HCT116 (cell line): ENCODE measurements around the gene PREX1. TPM values are rescaled to one million over a fixed set of nuclear protein-coding genes. Genes with fewer than 3 reads are reported as not detected.

Experiments used
- ATAC-seq: fragments of 200-7000 bp; cut with Tn5 transposase; 2 replicates; pipeline ENCODE4 v1.9.1; 2020; ENCODE audit warnings: mild to moderate bottlenecking, moderate library complexity
- BruUV-seq: library from RNA; stranded (reverse); fragments of 400-500 nt; replicated peaks from 2 replicates; lab custom pipeline; 2021; lab: Mats Ljungman, UMichigan
- CTCF ChIA-PET: fragments of 300-600 bp; sonication (Branson Sonifier 250); formaldehyde crosslinking; loops from one replicate; lab custom pipeline; 2021; ENCODE audit warnings: antibody characterized with exemption; lab: Charles Lee
- POLR2A ChIA-PET: fragments of 300-600, 350-600 bp; sonication (Branson Sonifier 250); formaldehyde crosslinking; loops from one replicate; lab custom pipeline; 2021; ENCODE audit warnings: antibody characterized with exemption; lab: Charles Lee
- RAD21 ChIA-PET, 2 experiments: fragments of 300-600 bp; sonication (Branson Sonifier 250); formaldehyde crosslinking; loops; one replicate each; lab custom pipeline; 2023; ENCODE audit warnings: low total read pairs in 2 of 2; ENCODE audit not compliant: uncharacterized antibody in 2 of 2, unreplicated experiment in 2 of 2, low non-redundant PET in 1 of 2; lab: Charles Lee
- DNase-seq: peaks from one replicate; pipeline ENCODE4 v3.0.0-alpha.2; 2010; ENCODE audit warnings: low read depth, low spot score
- H2AFZ ChIP-seq: fragments of 200-600 bp; shearing (Covaris generic), sonication (generic); 2 replicates; pipeline ENCODE4 v1.6.1; 2017; ENCODE audit warnings: low read depth, mixed run types, mixed read lengths, antibody characterized with exemption, low read length; ENCODE audit not compliant: poor library complexity, severe bottlenecking
- H3K27ac ChIP-seq: 2 replicates; pipeline ENCODE4 v1.5.1; 2012; ENCODE audit warnings: low read depth, low read length
- H3K27me3 ChIP-seq: fragments of 200-600 bp; sonication (generic); 2 replicates; pipeline ENCODE4 v1.6.1; 2016; ENCODE audit warnings: mixed run types, low read length, mixed read lengths; ENCODE audit not compliant: insufficient read depth
- H3K36me3 ChIP-seq, 2 experiments: fragments of 200-500 bp in 1 of 2; fragments of 200-600 bp in 1 of 2; sonication (Bioruptor generic) in 1 of 2; sonication (generic) in 1 of 2; 2 replicates each; pipeline versions ENCODE4 v1.5.1 to v1.6.1; 2014 to 2016; ENCODE audit warnings: low read length in 2 of 2, inconsistent platforms in 1 of 2, mixed read lengths in 1 of 2, mixed run types in 1 of 2; ENCODE audit not compliant: insufficient read depth in 2 of 2, control insufficient read depth in 1 of 2
- H3K4me1 ChIP-seq, 2 experiments: fragments of 200-600 bp in 1 of 2; sonication (generic) in 1 of 2; 2 replicates each; pipeline versions ENCODE4 v1.5.1 to v1.6.1; 2012 to 2017; ENCODE audit warnings: low read length in 2 of 2, inconsistent platforms in 1 of 2, mild to moderate bottlenecking in 1 of 2, mixed read lengths in 1 of 2, mixed run types in 1 of 2, moderate library complexity in 1 of 2; ENCODE audit not compliant: insufficient read depth in 2 of 2, control insufficient read depth in 1 of 2
- H3K4me2 ChIP-seq: fragments of 200-600 bp; sonication (generic); 2 replicates; pipeline ENCODE4 v1.6.1; 2017; ENCODE audit warnings: mixed run types, low read length, mixed read lengths
- H3K4me3 ChIP-seq, 2 experiments: fragments of 200-600 bp in 1 of 2; sonication (generic) in 1 of 2; replicated peaks in 1 of 2; 2 replicates each; pipeline ENCODE4 v1.5.1; 2011 to 2016; ENCODE audit warnings: low read length in 2 of 2, control low read depth in 1 of 2, low read depth in 1 of 2, mild to moderate bottlenecking in 1 of 2, mixed read lengths in 1 of 2, mixed run types in 1 of 2
- H3K79me2 ChIP-seq: fragments of 200-600 bp; sonication (generic); 2 replicates; pipeline ENCODE4 v1.6.1; 2017; ENCODE audit warnings: mild to moderate bottlenecking, mixed run types, low read length, moderate library complexity, mixed read lengths; ENCODE audit not compliant: insufficient read depth
- H3K9ac ChIP-seq: fragments of 200-600 bp; sonication (generic); 2 replicates; pipeline ENCODE4 v1.6.1; 2016; ENCODE audit warnings: low read length, mixed read lengths
- H3K9me2 ChIP-seq: fragments of 200-600 bp; sonication (generic), shearing (Covaris generic); 2 replicates; pipeline ENCODE4 v1.6.1; 2017; ENCODE audit warnings: mixed run types, mild to moderate bottlenecking, moderate library complexity; ENCODE audit not compliant: insufficient read depth
- H3K9me3 ChIP-seq, 2 experiments: fragments of 200-500 bp in 1 of 2; fragments of 200-600 bp in 1 of 2; sonication (Bioruptor generic) in 1 of 2; sonication (generic) in 1 of 2; 2 replicates each; pipeline ENCODE4 v1.6.1; 2014 to 2017; ENCODE audit warnings: low read length in 2 of 2, mixed read lengths in 2 of 2, inconsistent platforms in 1 of 2, low read depth in 1 of 2, mild to moderate bottlenecking in 1 of 2, mixed run types in 1 of 2, moderate library complexity in 1 of 2; ENCODE audit not compliant: control insufficient read depth in 1 of 2, insufficient read depth in 1 of 2
- H4K20me1 ChIP-seq: fragments of 200-600 bp; sonication (generic), shearing (Covaris generic); 2 replicates; pipeline ENCODE4 v1.6.1; 2017; ENCODE audit warnings: mixed run types, mild to moderate bottlenecking, moderate library complexity; ENCODE audit not compliant: insufficient read depth
- CBX3 ChIP-seq: IDR thresholded peaks from 2 replicates; pipeline ENCODE4 v1.6.1; 2012; ENCODE audit warnings: low read depth
- CEBPB ChIP-seq: IDR thresholded peaks from 2 replicates; pipeline ENCODE4 v1.6.1; 2012; ENCODE audit warnings: low read depth
- EGR1 ChIP-seq: IDR thresholded peaks from 2 replicates; pipeline ENCODE4 v1.6.1; 2012; ENCODE audit warnings: low read depth
- ELF1 ChIP-seq: IDR thresholded peaks from 2 replicates; pipeline ENCODE4 v1.6.1; 2012; ENCODE audit warnings: low read depth, borderline replicate concordance
- EZH2phosphoT487 ChIP-seq: fragments of 200-600 bp; IDR thresholded peaks from 2 replicates; pipeline ENCODE4 v1.6.1; 2018; ENCODE audit warnings: antibody characterized with exemption, borderline replicate concordance
- FOSL1 ChIP-seq: IDR thresholded peaks from 2 replicates; pipeline ENCODE4 v1.6.1; 2012; ENCODE audit warnings: low read depth
- JUND ChIP-seq: IDR thresholded peaks from 2 replicates; pipeline ENCODE4 v1.6.1; 2012
- POLR2A ChIP-seq: IDR thresholded peaks from 2 replicates; pipeline ENCODE4 v1.7.0; 2011; ENCODE audit warnings: borderline replicate concordance; ENCODE audit not compliant: insufficient read depth, insufficient read length; ENCODE audit errors: extremely low read depth
- POLR2AphosphoS5 ChIP-seq: IDR thresholded peaks from 2 replicates; pipeline ENCODE4 v1.6.1; 2011; ENCODE audit warnings: mild to moderate bottlenecking, low read depth, low read length, moderate library complexity
- RAD21 ChIP-seq: IDR thresholded peaks from 2 replicates; pipeline ENCODE4 v1.6.1; 2012; ENCODE audit warnings: low read depth, mild to moderate bottlenecking
- SIN3A ChIP-seq: IDR thresholded peaks from 2 replicates; pipeline ENCODE4 v1.6.1; 2012; ENCODE audit warnings: low read depth
- SP1 ChIP-seq: IDR thresholded peaks from 2 replicates; pipeline ENCODE4 v1.6.1; 2012; ENCODE audit warnings: low read depth
- SRF ChIP-seq: IDR thresholded peaks from 2 replicates; pipeline ENCODE4 v1.6.1; 2012; ENCODE audit warnings: low read depth
- TCF7L2 ChIP-seq: IDR thresholded peaks from 2 replicates; pipeline ENCODE4 v1.7.0; 2011; ENCODE audit warnings: borderline replicate concordance, inconsistent platforms; ENCODE audit not compliant: insufficient read depth, insufficient read length; ENCODE audit errors: extremely low read depth
- ZFX ChIP-seq: fragments of 450-650 bp; IDR thresholded peaks from 2 replicates; pipeline ENCODE4 v1.6.1; 2017
- ZNF274 ChIP-seq: fragments of 200-500 bp; sonication (Bioruptor generic); IDR thresholded peaks from 2 replicates; pipeline ENCODE4 v1.6.1; 2014; ENCODE audit warnings: mild to moderate bottlenecking, low read depth, low read length, inconsistent platforms
- intact Hi-C: fragments of 100-400 bp; cut with micrococcal nuclease; formaldehyde crosslinking; loops from 2 replicates; pipeline ENCODE4 v1.10.0; 2022
- total RNA-seq: library from RNA; stranded (reverse); gene quantifications from one replicate; pipeline ENCODE4 v1.2.1, GENCODE V29; 2021; ENCODE audit not compliant: unreplicated experiment
- TF ChIP-seq, protein P1 (sequence below): IDR thresholded peaks from 2 replicates; pipeline ENCODE4 v1.6.1; 2011; ENCODE audit warnings: mild to moderate bottlenecking, low read length, moderate library complexity; ENCODE audit not compliant: insufficient replicate concordance; ENCODE audit errors: extremely low read depth
- TF ChIP-seq, protein P2 (sequence below): IDR thresholded peaks from 2 replicates; pipeline ENCODE4 v1.6.1; 2012

Gene PREX1
- total RNA-seq, 1 experiment from 2014 or later: 6.1 TPM

GRCh38 chr20:48632825-48633619, 194.8 kb downstream of the PREX1 start:
- ChIA-PET POLR2A (no interaction called here), CTCF (interaction anchor here (1.0 kb wide), 1 partner anchor 13 kb away, joined by 4 read pairs; no protein-coding TSS in a partner anchor), RAD21 (no interaction called here)

More at GRCh38 chr20:48632825-48633619, 194.8 kb downstream of the PREX1 start:
- Histone ChIP-seq H3K9me2 (no peaks in the 10 kb centered on the region), H3K79me2 (no peaks in the 10 kb centered on the region), H2AFZ (no peak overlapping the region), H3K4me3 (no peak overlapping the region), H3K4me2 (no peak overlapping the region), H3K27ac (no peak overlapping the region), H3K9me3 (no peaks in the 10 kb centered on the region), H3K9ac (no peak overlapping the region), H3K36me3 (no peaks in the 10 kb centered on the region), H3K4me1 (peaks cover 0 to 1% of the 10 kb centered on the region in 2 experiments; a peak in 2 of 4 replicates), H3K27me3 (no peaks in the 10 kb centered on the region), H4K20me1 (no peaks in the 10 kb centered on the region)
- TF ChIP-seq JUND (no peak), ELF1 (no peak), POLR2A (no peak), SIN3A (no peak), RAD21 (no peak), TCF7L2 (no peak), ZNF274 (no peak), ZFX (no peak), SRF (no peak), EZH2phosphoT487 (no peak), POLR2AphosphoS5 (no peak), FOSL1 (no peak), CEBPB (no peak), CBX3 (no peak), EGR1 (no peak), SP1 (no peak)
- TF ChIP-seq, protein P1, sequence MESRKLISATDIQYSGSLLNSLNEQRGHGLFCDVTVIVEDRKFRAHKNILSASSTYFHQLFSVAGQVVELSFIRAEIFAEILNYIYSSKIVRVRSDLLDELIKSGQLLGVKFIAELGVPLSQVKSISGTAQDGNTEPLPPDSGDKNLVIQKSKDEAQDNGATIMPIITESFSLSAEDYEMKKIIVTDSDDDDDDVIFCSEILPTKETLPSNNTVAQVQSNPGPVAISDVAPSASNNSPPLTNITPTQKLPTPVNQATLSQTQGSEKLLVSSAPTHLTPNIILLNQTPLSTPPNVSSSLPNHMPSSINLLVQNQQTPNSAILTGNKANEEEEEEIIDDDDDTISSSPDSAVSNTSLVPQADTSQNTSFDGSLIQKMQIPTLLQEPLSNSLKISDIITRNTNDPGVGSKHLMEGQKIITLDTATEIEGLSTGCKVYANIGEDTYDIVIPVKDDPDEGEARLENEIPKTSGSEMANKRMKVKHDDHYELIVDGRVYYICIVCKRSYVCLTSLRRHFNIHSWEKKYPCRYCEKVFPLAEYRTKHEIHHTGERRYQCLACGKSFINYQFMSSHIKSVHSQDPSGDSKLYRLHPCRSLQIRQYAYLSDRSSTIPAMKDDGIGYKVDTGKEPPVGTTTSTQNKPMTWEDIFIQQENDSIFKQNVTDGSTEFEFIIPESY: no peak
- TF ChIP-seq, protein P2, sequence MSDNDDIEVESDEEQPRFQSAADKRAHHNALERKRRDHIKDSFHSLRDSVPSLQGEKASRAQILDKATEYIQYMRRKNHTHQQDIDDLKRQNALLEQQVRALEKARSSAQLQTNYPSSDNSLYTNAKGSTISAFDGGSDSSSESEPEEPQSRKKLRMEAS: no peak
- ATAC-seq (no peak), DNase-seq (no peak)
- BruUV-seq: no TSS peak
- intact Hi-C loops: no loop called here
